GM12874 (cell line): ENCODE data around the gene NLRC5.

ENCODE experiments used
- CTCF ChIP-seq: IDR thresholded peaks from 2 replicates; pipeline ENCODE4 v1.5.1; 2011; ENCODE audit warnings: low read depth, mild to moderate bottlenecking, control low read depth, low read length, moderate library complexity; ENCODE audit not compliant: insufficient read depth

Gene NLRC5

GRCh38 chr16:56950881-56951771 lies 38.2 kb upstream of the NLRC5 start:
- TF ChIP-seq CTCF: peak; percentile 77

- no peak for TF ChIP-seq CTCF
Observed at GRCh38 chr16:56953006-56953405, 36.4 kb upstream of the NLRC5 start.

DNA sequence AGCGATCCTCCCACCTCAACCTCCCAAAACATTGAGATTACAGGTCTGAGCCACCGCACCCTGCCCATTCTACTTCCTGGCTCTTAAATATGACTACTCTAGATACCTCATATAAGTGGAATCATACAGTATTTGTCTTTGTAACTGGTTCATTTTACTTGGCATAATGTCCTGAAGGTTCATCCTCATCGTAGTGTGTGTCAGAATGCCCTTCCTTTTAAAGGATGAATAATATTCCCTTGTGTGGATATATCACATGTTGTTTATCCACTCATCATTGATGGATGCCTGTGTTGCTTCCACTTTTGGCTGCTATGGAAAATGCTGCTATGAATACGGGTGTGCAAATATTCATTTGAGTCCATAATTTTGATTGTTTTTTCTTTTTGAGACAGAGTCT lies 33.3 kb upstream of the NLRC5 start:
- TF ChIP-seq CTCF: no peak

GRCh38 chr16:56956756-56957155 lies 32.6 kb upstream of the NLRC5 start:
- TF ChIP-seq CTCF: peak; percentile 21; the same call in 1 of the 2 replicates

DNA sequence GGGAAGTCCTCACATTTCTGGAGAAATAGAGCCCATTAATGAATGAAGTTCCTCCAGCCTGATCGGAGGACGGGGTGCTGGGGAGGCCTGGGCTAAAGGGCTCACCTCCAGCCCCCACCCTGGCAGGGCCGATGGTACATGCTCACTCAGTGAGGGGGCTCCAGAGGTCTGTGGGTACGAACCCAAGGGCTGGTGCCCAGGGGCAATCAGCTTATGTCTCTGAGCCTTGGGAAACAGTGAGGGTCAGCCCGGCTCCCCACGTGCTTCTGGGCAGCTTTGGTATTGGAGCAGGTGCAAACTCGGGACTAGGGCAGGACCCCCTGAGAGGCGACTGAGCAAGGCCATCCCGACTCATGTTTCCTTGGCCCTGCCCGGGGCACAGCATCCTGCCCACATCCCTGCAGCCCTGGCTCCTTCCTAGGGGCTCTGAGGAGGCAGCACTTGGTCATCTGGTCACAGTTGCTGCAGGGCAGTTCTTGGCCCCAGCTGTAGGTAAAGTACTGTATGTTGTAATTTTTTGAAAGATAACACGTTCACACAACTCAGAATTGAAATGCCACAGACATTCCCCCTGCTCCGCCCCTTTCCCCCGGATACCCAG lies 28.6 kb upstream of the NLRC5 start:
- no peak for TF ChIP-seq CTCF

DNA sequence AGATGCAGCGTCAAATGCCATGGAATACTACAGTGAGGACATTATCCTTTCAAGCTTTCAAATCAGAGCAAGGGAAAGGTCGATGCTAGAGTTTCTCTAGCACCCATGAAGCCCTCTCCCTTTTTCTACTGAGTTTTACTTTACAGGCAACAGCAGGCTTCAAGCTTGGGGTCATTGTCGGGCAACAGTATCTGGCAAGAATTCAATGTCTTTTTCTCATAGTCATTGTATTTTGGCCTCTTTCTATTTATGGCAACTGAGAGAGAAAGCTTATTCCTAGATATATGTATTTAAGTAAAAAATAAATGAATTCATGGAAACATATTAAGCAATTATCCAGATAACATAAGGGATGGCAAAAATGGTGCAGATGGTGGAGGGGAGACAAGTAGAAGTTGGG lies 28.0 kb upstream of the NLRC5 start:
- TF ChIP-seq CTCF: no peak

GRCh38 chr16:56961851-56962281 lies 27.5 kb upstream of the NLRC5 start, which contains the start of gene CETP:
CETP (plus strand) TSS chr16:56961950; CDS start chr16:56961980, 30 bp downstream.
- no peak for TF ChIP-seq CTCF
